ENCODE data around the gene SIGLEC1. TPM values are rescaled to one million over a fixed set of nuclear protein-coding genes. Genes with fewer than 3 reads are reported as not detected.

Gene SIGLEC1
- total and polyA plus RNA-seq, 4 experiments from 2014 or later, result 0.30 to 0.32 TPM; not detected in 2

DNA sequence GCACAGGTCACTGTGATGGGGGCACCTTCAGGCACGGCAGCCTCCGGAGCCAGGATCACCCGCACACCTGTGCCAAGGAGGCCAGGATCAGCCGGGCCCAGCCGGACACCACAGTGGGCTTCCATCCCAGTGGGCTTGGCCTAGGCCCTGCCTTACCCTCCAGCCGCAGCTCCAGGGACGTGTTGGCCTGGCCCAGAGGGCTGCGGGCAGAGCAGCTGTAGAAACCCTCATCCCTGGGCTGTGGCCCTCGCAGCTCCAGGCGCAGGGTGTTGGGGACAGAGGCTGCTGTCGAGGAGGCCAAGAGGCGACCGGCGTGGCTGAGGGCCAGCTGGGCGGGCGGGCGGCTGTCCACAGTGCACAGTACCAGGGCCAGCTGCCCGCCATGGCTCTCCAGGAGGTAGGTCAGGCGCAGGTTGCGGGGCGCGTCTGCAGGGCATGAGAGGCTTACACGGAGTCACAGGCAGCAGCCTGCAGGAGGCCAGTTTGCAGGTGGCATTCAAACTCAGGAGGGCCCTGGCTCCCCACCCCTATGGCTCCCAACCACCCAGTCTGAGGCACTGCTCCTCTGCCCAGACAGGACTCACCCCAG, 19.6 kb downstream of the SIGLEC1 start:
- Mint-ChIP-seq H3K9me3 (peaks cover 0 to 2% (median 0%) of the 10 kb centered on the region in 8 donors), H3K27ac (no peak overlapping the region), H3K27me3 (no peaks in the 10 kb centered on the region), H3K4me3 (no peak overlapping the region), H3K4me1 (no peaks in the 10 kb centered on the region), H3K36me3 (no peaks in the 10 kb centered on the region)
- Histone ChIP-seq H3K9me3 (ENCODE audit: control insufficient read depth in 1 of 2, low read length in 2 of 2) (no peaks in the 10 kb centered on the region), H3K4me1 (ENCODE audit: insufficient read depth, low read length) (no peaks in the 10 kb centered on the region), H3K4me3 (ENCODE audit: low read length in 2 of 2) (no peak overlapping the region), H3K36me3 (ENCODE audit: insufficient read depth, low read length) (no peaks in the 10 kb centered on the region), H3K27ac (ENCODE audit: low read depth, low read length) (no peak overlapping the region), H3K27me3 (ENCODE audit: insufficient read depth, low read length) (no peaks in the 10 kb centered on the region)
- ChIA-PET CTCF (ENCODE audit: partially characterized antibody) (interaction anchor here (0.9 kb wide), 1 partner anchor 18 kb away, joined by 5 read pairs; no protein-coding TSS in a partner anchor), POLR2A (ENCODE audit: partially characterized antibody) (no interaction called here)
- intact Hi-C loops (cut with micrococcal nuclease), result no loop called here
- DNase-seq, result no peak

DNA sequence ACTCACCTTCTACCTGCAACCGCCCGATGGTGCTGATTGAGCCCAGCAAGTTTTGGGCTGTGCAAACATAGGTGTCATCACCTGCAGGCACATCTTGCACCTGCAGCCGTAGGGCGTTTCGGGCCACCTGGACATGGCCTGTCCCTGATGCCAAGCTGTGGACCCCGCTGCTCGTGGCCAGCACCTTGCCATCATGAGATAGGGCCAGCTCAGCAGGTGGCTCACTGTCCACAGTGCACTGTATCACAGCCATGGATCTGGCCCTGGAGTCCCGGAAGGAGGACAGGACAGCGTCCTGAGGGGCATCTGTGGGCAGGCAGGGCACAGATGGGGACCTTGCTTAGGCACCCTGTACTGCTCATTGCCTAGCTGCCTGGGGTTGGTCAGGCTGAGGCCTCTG, 20.5 kb downstream of the SIGLEC1 start:
- Mint-ChIP-seq H3K9me3 (peaks cover 0 to 2% (median 0%) of the 10 kb centered on the region in 8 donors), H3K4me1 (no peaks in the 10 kb centered on the region), H3K27me3 (peaks cover 2 to 3% of the 10 kb centered on the region in 2 donors), H3K36me3 (no peaks in the 10 kb centered on the region), H3K27ac (no peak overlapping the region), H3K4me3 (no peak overlapping the region)
- no peak overlapping the region for H3K4me3 ChIP-seq (ENCODE audit: low read length in 2 of 2)
- no peak for DNase-seq
- intact Hi-C loops (cut with micrococcal nuclease), result no loop called here
- no peaks in the 10 kb centered on the region for H3K27me3 ChIP-seq (ENCODE audit: insufficient read depth, low read length)
- no peak overlapping the region for H3K27ac ChIP-seq (ENCODE audit: low read depth, low read length)
- no peaks in the 10 kb centered on the region for H3K36me3 ChIP-seq (ENCODE audit: insufficient read depth, low read length)
- no peaks in the 10 kb centered on the region for H3K9me3 ChIP-seq (ENCODE audit: control insufficient read depth in 1 of 2, low read length in 2 of 2)
- CTCF ChIA-PET (ENCODE audit: partially characterized antibody), result interaction anchor here (0.9 kb wide), 1 partner anchor 19 kb away, joined by 5 read pairs; no protein-coding TSS in a partner anchor
- H3K4me1 ChIP-seq (ENCODE audit: insufficient read depth, low read length), result no peaks in the 10 kb centered on the region
- POLR2A ChIA-PET (ENCODE audit: partially characterized antibody), result no interaction called here

DNA sequence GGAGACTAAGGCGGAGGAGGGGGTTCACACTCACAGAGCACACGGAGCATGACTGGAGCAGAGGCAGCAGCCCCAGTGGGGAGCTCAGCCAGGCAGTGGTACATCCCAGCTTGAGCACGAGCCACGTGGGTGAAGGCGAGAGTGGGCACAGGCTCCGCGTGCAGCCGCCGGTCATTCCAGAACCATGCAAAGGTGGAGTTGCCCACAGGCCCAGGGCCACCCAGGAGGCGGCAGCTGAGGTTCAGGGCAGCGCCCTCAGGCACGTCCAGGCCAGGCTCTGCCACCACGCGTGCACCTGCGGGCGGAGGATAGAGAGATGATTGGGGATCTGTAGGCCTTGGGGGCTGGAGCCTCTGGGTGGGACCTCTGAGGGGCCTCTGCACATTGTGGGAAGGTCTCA, 21.1 kb downstream of the SIGLEC1 start:
- H3K27ac ChIP-seq (ENCODE audit: low read depth, low read length), result no peak overlapping the region
- no peak for DNase-seq
- H3K27ac Mint-ChIP-seq, result no peak overlapping the region
- no peaks in the 10 kb centered on the region for H3K4me1 Mint-ChIP-seq
- H3K9me3 ChIP-seq (ENCODE audit: control insufficient read depth in 1 of 2, low read length in 2 of 2), result no peaks in the 10 kb centered on the region
- H3K9me3 Mint-ChIP-seq, result peaks cover 0 to under 1% (median 0%) of the 10 kb centered on the region in 8 donors
- H3K27me3 ChIP-seq (ENCODE audit: insufficient read depth, low read length), result no peaks in the 10 kb centered on the region
- H3K27me3 Mint-ChIP-seq, result peaks cover 5% of the 10 kb centered on the region in 2 donors
- ChIA-PET POLR2A (ENCODE audit: partially characterized antibody) (no interaction called here), CTCF (ENCODE audit: partially characterized antibody) (no interaction called here)
- no peaks in the 10 kb centered on the region for H3K4me1 ChIP-seq (ENCODE audit: insufficient read depth, low read length)
- H3K4me3 ChIP-seq (ENCODE audit: low read length in 2 of 2), result no peak overlapping the region
- H3K36me3 Mint-ChIP-seq, result no peaks in the 10 kb centered on the region
- no peaks in the 10 kb centered on the region for H3K36me3 ChIP-seq (ENCODE audit: insufficient read depth, low read length)
- intact Hi-C loops (cut with micrococcal nuclease), result no loop called here
- no peak overlapping the region for H3K4me3 Mint-ChIP-seq

DNA sequence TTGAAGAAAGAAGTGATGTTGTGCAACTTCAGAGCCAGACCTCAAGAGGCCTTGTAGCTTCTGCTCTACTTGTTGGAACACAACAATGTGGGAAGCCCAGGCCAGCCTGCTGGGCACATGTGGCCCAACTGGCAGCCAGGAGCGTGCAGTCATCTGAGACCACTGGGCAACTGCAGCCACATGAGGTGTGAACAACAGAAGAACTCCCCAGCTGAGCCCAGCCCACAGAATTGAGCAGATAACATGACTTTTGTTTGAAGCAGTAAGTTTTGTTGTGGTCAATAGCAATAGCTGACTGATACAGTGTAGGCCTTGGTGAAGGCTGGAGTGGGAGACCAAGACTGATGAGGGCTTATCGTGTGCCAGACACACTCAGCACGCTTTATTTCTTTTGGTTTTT, 22.0 kb downstream of the SIGLEC1 start:
- POLR2A ChIA-PET (ENCODE audit: partially characterized antibody), result no interaction called here
- Histone ChIP-seq H3K36me3 (ENCODE audit: insufficient read depth, low read length) (no peaks in the 10 kb centered on the region), H3K27me3 (ENCODE audit: insufficient read depth, low read length) (no peaks in the 10 kb centered on the region), H3K4me3 (ENCODE audit: low read length in 2 of 2) (no peak overlapping the region), H3K4me1 (ENCODE audit: insufficient read depth, low read length) (no peaks in the 10 kb centered on the region), H3K9me3 (ENCODE audit: control insufficient read depth in 1 of 2, low read length in 2 of 2) (no peaks in the 10 kb centered on the region), H3K27ac (ENCODE audit: low read depth, low read length) (no peak overlapping the region)
- no peak overlapping the region for H3K27ac Mint-ChIP-seq
- H3K27me3 Mint-ChIP-seq, result peaks cover 7% of the 10 kb centered on the region in 2 donors
- no peaks in the 10 kb centered on the region for H3K36me3 Mint-ChIP-seq
- intact Hi-C loops (cut with micrococcal nuclease), result no loop called here
- no peak overlapping the region for H3K4me3 Mint-ChIP-seq
- no peak for DNase-seq
- no peaks in the 10 kb centered on the region for H3K9me3 Mint-ChIP-seq
- H3K4me1 Mint-ChIP-seq, result no peaks in the 10 kb centered on the region
- CTCF ChIA-PET (ENCODE audit: partially characterized antibody), result no interaction called here

DNA sequence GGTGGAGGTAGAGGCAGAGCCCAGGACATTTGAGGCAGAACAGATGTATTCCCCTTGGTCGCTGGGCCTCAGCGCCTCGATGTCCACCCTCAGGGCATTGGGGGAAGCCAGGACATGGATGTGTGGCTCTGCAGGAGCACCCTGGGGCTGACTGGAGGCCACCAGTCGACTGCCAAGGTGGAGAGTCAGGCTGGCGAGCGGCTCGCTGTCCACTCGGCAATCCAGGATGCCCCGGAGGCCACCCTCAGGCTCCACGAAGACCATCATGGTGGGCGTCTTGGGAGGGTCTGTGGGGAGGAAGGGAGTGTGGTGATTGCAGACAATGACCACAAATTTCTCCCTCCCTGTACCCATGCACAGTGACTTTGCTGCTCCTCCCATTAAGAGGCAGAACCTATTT, 22.4 kb downstream of the SIGLEC1 start:
- H3K4me3 Mint-ChIP-seq, result no peak overlapping the region
- no peak for DNase-seq
- POLR2A ChIA-PET (ENCODE audit: partially characterized antibody), result no interaction called here

DNA sequence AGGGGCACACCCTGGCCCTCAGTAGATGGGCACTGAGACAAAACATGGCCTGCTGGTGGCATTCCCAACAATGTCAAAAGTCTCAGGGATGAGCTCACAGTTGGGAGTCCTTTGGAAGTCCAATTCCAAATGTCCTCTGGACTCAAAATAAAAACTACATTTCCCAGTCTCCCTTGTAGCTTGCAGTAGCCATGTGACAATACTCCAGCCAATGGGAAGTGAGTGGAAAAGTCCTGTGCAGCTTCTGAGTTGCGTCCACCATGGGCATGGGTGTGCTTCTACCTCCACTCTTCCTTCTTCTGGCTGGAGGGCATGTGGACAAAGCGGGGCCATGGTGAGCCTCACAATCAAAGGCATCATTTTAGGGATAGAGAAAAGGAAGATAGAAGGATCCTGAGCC, 24.7 kb downstream of the SIGLEC1 start:
- Mint-ChIP-seq H3K9me3 (no peaks in the 10 kb centered on the region), H3K36me3 (no peaks in the 10 kb centered on the region), H3K4me1 (no peaks in the 10 kb centered on the region), H3K27me3 (peaks cover 19 to 22% of the 10 kb centered on the region in 2 donors), H3K4me3 (no peak overlapping the region), H3K27ac (no peak overlapping the region)
- Histone ChIP-seq H3K27ac (ENCODE audit: low read depth, low read length) (no peak overlapping the region), H3K9me3 (ENCODE audit: control insufficient read depth in 1 of 2, low read length in 2 of 2) (no peaks in the 10 kb centered on the region), H3K4me3 (ENCODE audit: low read length in 2 of 2) (no peak overlapping the region), H3K27me3 (ENCODE audit: insufficient read depth, low read length) (no peaks in the 10 kb centered on the region), H3K4me1 (ENCODE audit: insufficient read depth, low read length) (no peaks in the 10 kb centered on the region), H3K36me3 (ENCODE audit: insufficient read depth, low read length) (no peaks in the 10 kb centered on the region)
- ChIA-PET CTCF (ENCODE audit: partially characterized antibody) (interaction anchor here (1.8 kb wide), 1 partner anchor 23 kb away, joined by 4 read pairs; no protein-coding TSS in a partner anchor), POLR2A (ENCODE audit: partially characterized antibody) (no interaction called here)
- intact Hi-C loops (cut with micrococcal nuclease), result no loop called here
- no peak for DNase-seq

More for the DNA sequence above, 22.4 kb downstream of the SIGLEC1 start:
- Histone ChIP-seq H3K4me3 (ENCODE audit: low read length in 2 of 2) (no peak overlapping the region), H3K36me3 (ENCODE audit: insufficient read depth, low read length) (no peaks in the 10 kb centered on the region), H3K27ac (ENCODE audit: low read depth, low read length) (no peak overlapping the region), H3K9me3 (ENCODE audit: control insufficient read depth in 1 of 2, low read length in 2 of 2) (no peaks in the 10 kb centered on the region), H3K27me3 (ENCODE audit: insufficient read depth, low read length) (no peaks in the 10 kb centered on the region), H3K4me1 (ENCODE audit: insufficient read depth, low read length) (no peaks in the 10 kb centered on the region)
- intact Hi-C loops (cut with micrococcal nuclease), result no loop called here
- no peak overlapping the region for H3K27ac Mint-ChIP-seq
- H3K27me3 Mint-ChIP-seq, result peaks cover 7 to 10% of the 10 kb centered on the region in 2 donors
- CTCF ChIA-PET (ENCODE audit: partially characterized antibody), result no interaction called here
- no peaks in the 10 kb centered on the region for H3K4me1 Mint-ChIP-seq
- no peaks in the 10 kb centered on the region for H3K36me3 Mint-ChIP-seq
- no peaks in the 10 kb centered on the region for H3K9me3 Mint-ChIP-seq

DNA sequence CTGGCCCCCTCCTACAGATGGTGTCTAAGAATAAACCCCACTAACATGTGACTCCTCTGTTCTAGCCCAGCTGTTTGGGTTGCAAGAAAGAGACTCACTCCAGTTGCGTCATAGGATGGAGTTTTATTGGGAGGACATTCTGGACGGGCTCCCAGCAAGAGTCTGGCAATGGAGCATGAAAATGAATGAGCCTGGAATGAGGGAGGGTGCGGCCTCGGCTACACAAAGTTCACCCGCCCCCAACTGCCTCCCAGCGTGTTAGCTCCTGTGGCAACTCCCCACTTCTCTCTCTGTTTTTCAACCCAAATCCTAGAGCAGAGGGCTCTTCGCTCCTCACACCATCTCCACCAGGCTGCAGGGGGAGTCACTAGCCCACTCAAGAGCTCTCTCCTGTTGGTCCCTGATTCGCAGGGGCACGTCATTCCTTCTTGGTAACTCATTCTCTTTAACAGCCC, 25.5 kb downstream of the SIGLEC1 start:
- no peak overlapping the region for H3K27ac ChIP-seq (ENCODE audit: low read depth, low read length)
- no peak overlapping the region for H3K4me3 ChIP-seq (ENCODE audit: low read length in 2 of 2)
- no peaks in the 10 kb centered on the region for H3K9me3 ChIP-seq (ENCODE audit: control insufficient read depth in 1 of 2, low read length in 2 of 2)
- Mint-ChIP-seq H3K36me3 (no peaks in the 10 kb centered on the region), H3K4me3 (no peak overlapping the region), H3K27me3 (peaks cover 22 to 26% of the 10 kb centered on the region in 2 donors), H3K27ac (no peak overlapping the region), H3K9me3 (no peaks in the 10 kb centered on the region), H3K4me1 (no peaks in the 10 kb centered on the region)
- no peak for DNase-seq
- POLR2A ChIA-PET (ENCODE audit: partially characterized antibody), result no interaction called here
- no peaks in the 10 kb centered on the region for H3K4me1 ChIP-seq (ENCODE audit: insufficient read depth, low read length)
- H3K27me3 ChIP-seq (ENCODE audit: insufficient read depth, low read length), result no peaks in the 10 kb centered on the region
- intact Hi-C loops (cut with micrococcal nuclease), result no loop called here
- CTCF ChIA-PET (ENCODE audit: partially characterized antibody), result no interaction called here
- no peaks in the 10 kb centered on the region for H3K36me3 ChIP-seq (ENCODE audit: insufficient read depth, low read length)

Measured in CD4-positive, alpha-beta memory T cell (primary cell).